A549 (cell line): ENCODE measurements around the gene JARID2.

ENCODE experiments used
- CTCF ChIP-seq: fragments of >200 bp; sonication (Bioruptor Twin); formaldehyde crosslinking; IDR thresholded peaks from 3 replicates; pipeline ENCODE4 v1.5.1; 2016
- FOSL2 ChIP-seq, 2 experiments: fragments of 450-650 bp in 1 of 2; fragments of >200 bp in 1 of 2; sonication (Bioruptor Twin) in 1 of 2; formaldehyde crosslinking; IDR thresholded peaks; 2 replicates each; pipeline versions ENCODE4 v1.5.0 to v1.6.1; 2016 to 2020; ENCODE audit warnings: mild to moderate bottlenecking in 1 of 2, moderate library complexity in 1 of 2
- HMGXB4 ChIP-seq: fragments of 250-450 bp; sonication (Bioruptor Pico); IDR thresholded peaks from 2 replicates; pipeline ENCODE4 v1.5.0; 2021; ENCODE audit warnings: mild to moderate bottlenecking, moderate library complexity, borderline replicate concordance
- MAX ChIP-seq: IDR thresholded peaks from 2 replicates; pipeline ENCODE4 v1.6.1; 2012
- MAZ ChIP-seq: fragments of 150-350 bp; IDR thresholded peaks from 2 replicates; pipeline ENCODE4 v1.6.1; 2014; ENCODE audit warnings: antibody characterized with exemption, low read depth, low read length, borderline replicate concordance
- NPAS2 ChIP-seq: fragments of 250-450 bp; sonication (Bioruptor Pico); IDR thresholded peaks from 2 replicates; pipeline ENCODE4 v1.8.0; 2022; ENCODE audit warnings: mild to moderate bottlenecking, moderate library complexity, borderline replicate concordance
- POLR2AphosphoS2 ChIP-seq: conservative IDR thresholded peaks from 2 replicates; pipeline ENCODE4 v1.6.1; 2012; ENCODE audit warnings: low read length, improper control_type of control experiment, inconsistent platforms
- TP53 ChIP-seq: fragments of 250-450 bp; sonication (Bioruptor Pico); IDR thresholded peaks from 2 replicates; pipeline ENCODE4 v1.5.0; 2021; ENCODE audit warnings: mild to moderate bottlenecking, moderate library complexity

- no peak for TF ChIP-seq FOSL2 (IDR thresholded peaks at IDR 0.05)
- no peak for TF ChIP-seq FOSL2 (CRISPR knock-in tag; IDR thresholded peaks at IDR 0.05)
- no peak for TF ChIP-seq CTCF
- TF ChIP-seq HMGXB4 (CRISPR knock-in tag) = no peak
- TF ChIP-seq POLR2AphosphoS2 = no peak
- TF ChIP-seq NPAS2 (CRISPR knock-in tag) = no peak
- no peak for TF ChIP-seq MAZ
- no peak for TF ChIP-seq TP53 (CRISPR knock-in tag)
- no peak for TF ChIP-seq MAX
Measured at GRCh38 chr6:15279047-15279661, 33.3 kb downstream of the JARID2 start.
